Keratinocyte (primary cell): ENCODE measurements around the gene ECE1. TPM values are rescaled to one million over a fixed set of nuclear protein-coding genes. Genes with fewer than 3 reads are reported as not detected.

ENCODE experiments used
- DNase-seq: peaks from one replicate; pipeline ENCODE4 v3.0.0-alpha.2; 2011; ENCODE audit warnings: low read depth, missing footprints, low spot score
- FAIRE-seq: peaks from 2 replicates; lab custom pipeline; 2011; peaks lifted over from hg19 to GRCh38; lab: Jason Lieb, UNC
- H2AFZ ChIP-seq: 2 replicates; pipeline ENCODE4 v1.6.0; 2012; ENCODE audit warnings: low read length, control low read depth, inconsistent platforms; ENCODE audit not compliant: control insufficient read depth
- H3K27ac ChIP-seq: 2 replicates; pipeline ENCODE4 v1.5.1; 2011; ENCODE audit warnings: low read length; ENCODE audit not compliant: control insufficient read depth, insufficient read depth
- H3K27me3 ChIP-seq: 3 replicates; pipeline ENCODE4 v1.6.0; 2011; ENCODE audit warnings: low read length; ENCODE audit not compliant: control insufficient read depth, insufficient read depth; ENCODE audit errors: extremely low read depth
- H3K36me3 ChIP-seq, 2 experiments: 2 replicates in 1 of 2; 3 replicates in 1 of 2; pipeline ENCODE4 v1.5.1; 2011; ENCODE audit warnings: low read length in 2 of 2, mild to moderate bottlenecking in 1 of 2; ENCODE audit not compliant: control insufficient read depth in 2 of 2, insufficient read depth in 2 of 2; ENCODE audit errors: extremely low read depth in 1 of 2
- H3K4me1 ChIP-seq: 3 replicates; pipeline ENCODE4 v1.5.1; 2011; ENCODE audit warnings: low read length; ENCODE audit not compliant: control insufficient read depth, insufficient read depth; ENCODE audit errors: extremely low read depth
- H3K4me2 ChIP-seq: 3 replicates; pipeline ENCODE4 v1.6.0; 2011; ENCODE audit warnings: low read depth, low read length; ENCODE audit not compliant: control insufficient read depth, insufficient read depth; ENCODE audit errors: extremely low read depth
- H3K4me3 ChIP-seq, 3 experiments: fragments of 200-600 bp in 1 of 3; sonication (generic) in 1 of 3; 2 replicates in 2 of 3; 3 replicates in 1 of 3; pipeline ENCODE4 v1.5.1; 2011 to 2016; ENCODE audit warnings: low read length in 3 of 3, mild to moderate bottlenecking in 3 of 3, control low read depth in 2 of 3, inconsistent platforms in 1 of 3, low read depth in 1 of 3, mixed read lengths in 1 of 3, mixed run types in 1 of 3, moderate library complexity in 1 of 3; ENCODE audit not compliant: control insufficient read depth in 2 of 3, insufficient read depth in 2 of 3; ENCODE audit errors: extremely low read depth in 1 of 3
- H3K79me2 ChIP-seq: 2 replicates; pipeline ENCODE4 v1.6.0; 2012; ENCODE audit warnings: low read length; ENCODE audit not compliant: control insufficient read depth, insufficient read depth
- H3K9ac ChIP-seq: 3 replicates; pipeline ENCODE4 v1.6.0; 2011; ENCODE audit warnings: low read length; ENCODE audit not compliant: control insufficient read depth, insufficient read depth; ENCODE audit errors: extremely low read depth
- H3K9me1 ChIP-seq: 3 replicates; pipeline ENCODE4 v1.6.0; 2011; ENCODE audit warnings: low read length; ENCODE audit not compliant: control insufficient read depth, insufficient read depth; ENCODE audit errors: extremely low read depth
- H3K9me3 ChIP-seq: 2 replicates; pipeline ENCODE4 v1.5.1; 2012; ENCODE audit warnings: low read depth, low read length; ENCODE audit not compliant: control insufficient read depth
- H4K20me1 ChIP-seq: 3 replicates; pipeline ENCODE4 v1.6.0; 2011; ENCODE audit warnings: low read length; ENCODE audit not compliant: control insufficient read depth, insufficient read depth; ENCODE audit errors: extremely low read depth
- EZH2 ChIP-seq: IDR thresholded peaks from one replicate; pipeline ENCODE4 v1.6.1; 2012; ENCODE audit warnings: inconsistent platforms, mild to moderate bottlenecking, low read length, moderate library complexity
- dilution Hi-C: fragments of 300-500 bp; cut with MboI; formaldehyde crosslinking; loops from one replicate; pipeline ENCODE4 v1.7.0; 2020; ENCODE audit warnings: low sequenced_read_pairs; ENCODE audit not compliant: extremely low pct_ligation_motif_present
- polyA minus RNA-seq, 3 experiments: library from RNA; depleted of rRNA, polyadenylated mRNA; stranded (reverse); fragments of >200 nt; gene quantifications; 1 replicate in 1 of 3; 2 replicates in 1 of 3; 3 replicates in 1 of 3; pipeline ENCODE4 v1.2.3, GENCODE V29; 2011
- polyA plus RNA-seq, 5 experiments: library from polyadenylated mRNA; depleted of rRNA in 3 of 5; stranded (reverse) in 3 of 5; stranded (forward) in 1 of 5; unstranded in 1 of 5; fragments of >200 nt; gene quantifications; 1 replicate in 1 of 5; 2 replicates in 3 of 5; 3 replicates in 1 of 5; pipeline versions ENCODE4 v1.2.1 to v1.2.3, GENCODE V29; 2011 to 2012; ENCODE audit warnings: missing spikeins in 2 of 5, low read depth in 1 of 5, low replicate concordance in 1 of 5
- TF ChIP-seq, protein P1 (sequence below), 3 experiments: IDR thresholded peaks in 1 of 3; conservative IDR thresholded peaks in 1 of 3; optimal IDR thresholded peaks in 1 of 3; 2 replicates in 2 of 3; 3 replicates in 1 of 3; pipeline versions ENCODE3 to v1.5.1; 2011; ENCODE audit warnings: low read length in 3 of 3, mild to moderate bottlenecking in 3 of 3, moderate library complexity in 2 of 3, control low read depth in 1 of 3, inconsistent platforms in 1 of 3; ENCODE audit not compliant: insufficient read depth in 2 of 3; ENCODE audit errors: extremely low read depth in 1 of 3

Gene ECE1
- polyA plus RNA-seq (30.9 to 59.1 TPM (median 55.5 TPM) in 3 replicates), polyA minus RNA-seq (30.9 to 124 TPM (median 45.5 TPM) in 3 replicates)
- polyA plus RNA-seq (2011; ENCODE audit: low read depth) = 25.1 TPM
- 27.2 and 30.0 TPM in 2 replicates for polyA plus RNA-seq (2011; cell fraction: cytosol; rRNA removed)
- polyA plus RNA-seq (2011; cell fraction: nucleus; rRNA removed) = 101 and 110 TPM in 2 replicates
- polyA plus RNA-seq (2012; ENCODE audit: low replicate concordance) = 28.3 and 58.7 TPM in 2 replicates
- polyA minus RNA-seq (2011; cell fraction: cytosol; rRNA and poly(A)+ RNA removed) = 38.0 TPM
- polyA minus RNA-seq (2011; cell fraction: nucleus; rRNA and poly(A)+ RNA removed) = 86.6 and 113 TPM in 2 replicates

DNA sequence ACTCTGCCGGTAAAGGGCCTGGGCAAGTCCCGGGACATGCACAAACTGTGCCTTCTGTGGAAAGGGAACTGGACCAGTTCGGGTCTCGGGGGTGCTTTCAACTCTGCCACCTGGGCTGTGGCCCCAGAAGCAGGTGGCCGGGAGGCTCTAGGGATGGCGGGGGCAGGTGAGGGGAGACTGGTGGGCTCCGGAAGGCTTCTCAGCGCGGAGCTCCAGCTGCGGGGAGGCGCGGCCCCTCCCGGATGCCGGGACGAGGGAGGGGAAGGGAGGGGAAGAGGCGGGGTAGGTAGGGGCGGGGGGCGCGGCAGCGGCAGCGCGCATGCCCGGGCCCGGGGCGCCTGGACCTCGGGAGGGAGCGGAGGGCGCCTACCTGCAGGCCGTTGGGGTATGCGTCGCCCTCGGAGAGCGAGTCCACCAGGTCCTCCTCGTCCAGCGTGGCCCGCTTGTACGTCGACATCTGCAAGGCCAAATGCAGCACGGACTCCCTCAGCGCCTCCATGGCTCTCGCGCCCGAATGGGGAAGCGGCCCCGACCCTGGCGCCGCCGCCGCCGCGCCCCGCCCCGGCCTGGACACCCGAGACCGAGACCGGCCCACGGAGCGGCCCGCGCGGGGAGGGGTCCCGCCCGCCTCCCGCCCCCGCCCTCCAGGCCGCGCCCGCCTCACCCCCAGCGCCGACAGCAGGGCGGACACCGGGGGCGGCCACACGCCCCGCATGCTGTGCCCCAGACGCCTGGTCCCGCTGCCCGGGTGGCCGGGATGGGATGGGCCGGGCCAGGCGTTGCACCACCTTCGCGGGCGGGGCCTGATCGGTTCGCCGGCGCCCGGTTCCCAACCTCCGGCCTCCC is at the start of gene ECE1:
Gene ECE1 (minus strand): TSS at position 764 of the 846 bp plus-strand sequence. CDS start 49 bp downstream, at position 715.
- no peaks in the 10 kb centered on the region for H3K9me3 ChIP-seq
- no peaks in the 10 kb centered on the region for H3K36me3 ChIP-seq
- dilution Hi-C loops = no loop called here
- H3K9ac ChIP-seq = peak within 1 kb of the TSS; percentile 72
- H4K20me1 ChIP-seq = no peaks in the 10 kb centered on the region
- H2AFZ ChIP-seq = peak within 1 kb of the TSS; percentile 89
- DNase-seq (no peak), FAIRE-seq (no peak)
- peak within 1 kb of the TSS; percentile 89 for H3K4me2 ChIP-seq
- H3K9me1 ChIP-seq = peaks cover 3% of the 10 kb centered on the region
- no peak for TF ChIP-seq EZH2
- TF ChIP-seq, protein P1, sequence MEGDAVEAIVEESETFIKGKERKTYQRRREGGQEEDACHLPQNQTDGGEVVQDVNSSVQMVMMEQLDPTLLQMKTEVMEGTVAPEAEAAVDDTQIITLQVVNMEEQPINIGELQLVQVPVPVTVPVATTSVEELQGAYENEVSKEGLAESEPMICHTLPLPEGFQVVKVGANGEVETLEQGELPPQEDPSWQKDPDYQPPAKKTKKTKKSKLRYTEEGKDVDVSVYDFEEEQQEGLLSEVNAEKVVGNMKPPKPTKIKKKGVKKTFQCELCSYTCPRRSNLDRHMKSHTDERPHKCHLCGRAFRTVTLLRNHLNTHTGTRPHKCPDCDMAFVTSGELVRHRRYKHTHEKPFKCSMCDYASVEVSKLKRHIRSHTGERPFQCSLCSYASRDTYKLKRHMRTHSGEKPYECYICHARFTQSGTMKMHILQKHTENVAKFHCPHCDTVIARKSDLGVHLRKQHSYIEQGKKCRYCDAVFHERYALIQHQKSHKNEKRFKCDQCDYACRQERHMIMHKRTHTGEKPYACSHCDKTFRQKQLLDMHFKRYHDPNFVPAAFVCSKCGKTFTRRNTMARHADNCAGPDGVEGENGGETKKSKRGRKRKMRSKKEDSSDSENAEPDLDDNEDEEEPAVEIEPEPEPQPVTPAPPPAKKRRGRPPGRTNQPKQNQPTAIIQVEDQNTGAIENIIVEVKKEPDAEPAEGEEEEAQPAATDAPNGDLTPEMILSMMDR (optimal IDR thresholded peaks at IDR 0.05 in 1 of 3, IDR thresholded peaks at IDR 0.05 in 1 of 3, conservative IDR thresholded peaks at IDR 0.05 in 1 of 3; ENCODE audit: extremely low read depth in 1 of 3, insufficient read depth in 2 of 3, low read length in 3 of 3) = no peak
- H3K4me3 ChIP-seq = peak within 1 kb of the TSS; percentile 64 to 89 (median 79)
- peaks cover 2% of the 10 kb centered on the region for H3K79me2 ChIP-seq
- no peaks in the 10 kb centered on the region for H3K27me3 ChIP-seq
- peak within 1 kb of the TSS; percentile 31 for H3K27ac ChIP-seq
- H3K4me1 ChIP-seq = peaks cover 16% of the 10 kb centered on the region

DNA sequence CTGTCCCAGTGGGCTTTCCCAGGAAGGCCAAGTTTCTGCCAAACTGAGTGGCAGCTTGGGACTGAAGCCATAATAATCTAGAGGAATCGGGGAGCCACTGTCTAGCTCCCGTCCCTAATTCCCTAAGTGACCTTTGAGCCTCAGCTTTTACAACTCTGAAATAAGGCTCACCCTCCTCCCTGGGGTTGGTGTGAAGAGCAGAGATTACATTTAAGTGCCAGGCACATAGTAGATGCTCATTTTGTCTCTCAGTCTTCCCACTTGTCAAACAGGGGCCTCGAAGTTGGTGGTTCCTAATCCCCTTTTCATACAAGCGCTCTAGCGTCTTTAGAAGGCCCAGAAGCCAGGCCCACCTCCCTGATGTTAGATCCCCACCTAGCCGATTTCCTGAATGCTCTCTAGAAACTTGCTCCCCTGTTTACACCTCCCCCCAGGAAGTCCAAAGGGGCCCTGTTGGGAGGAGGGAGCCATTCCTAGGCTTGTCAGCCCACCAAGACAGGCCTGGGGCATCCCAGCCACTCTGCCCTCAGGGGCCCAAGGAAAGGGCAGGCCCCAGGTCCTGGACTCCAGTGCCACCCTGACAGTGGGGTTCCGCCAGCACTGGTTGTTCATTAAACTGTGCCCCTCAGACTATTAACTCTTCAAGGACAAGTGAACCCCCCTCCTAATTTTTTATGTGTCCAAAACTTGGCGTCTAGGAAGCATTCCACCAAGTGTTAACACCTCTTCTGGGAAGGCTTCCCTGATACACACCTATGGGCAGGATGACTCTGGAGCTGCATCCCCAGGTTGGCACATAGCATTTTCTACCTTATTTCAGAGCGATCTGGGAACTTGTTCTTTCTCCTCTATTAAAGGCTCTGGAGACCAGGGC is 49.3 kb upstream of the ECE1 start:
- H3K4me1 ChIP-seq = peaks cover 20% of the 10 kb centered on the region
- H3K9ac ChIP-seq = no peak overlapping the region
- TF ChIP-seq, protein P1 (optimal IDR thresholded peaks at IDR 0.05 in 1 of 3, IDR thresholded peaks at IDR 0.05 in 1 of 3, conservative IDR thresholded peaks at IDR 0.05 in 1 of 3; ENCODE audit: extremely low read depth in 1 of 3, insufficient read depth in 2 of 3, low read length in 3 of 3) = no peak
- TF ChIP-seq EZH2 = no peak
- no peak overlapping the region for H3K4me3 ChIP-seq
- dilution Hi-C loops = no loop called here
- H2AFZ ChIP-seq = no peak overlapping the region
- H3K4me2 ChIP-seq = no peak overlapping the region
- no peaks in the 10 kb centered on the region for H3K9me1 ChIP-seq
- DNase-seq (no peak), FAIRE-seq (no peak)
- H3K27ac ChIP-seq = no peak overlapping the region
- H4K20me1 ChIP-seq = no peaks in the 10 kb centered on the region
- H3K9me3 ChIP-seq = no peaks in the 10 kb centered on the region
- H3K27me3 ChIP-seq = no peaks in the 10 kb centered on the region
- H3K36me3 ChIP-seq = no peaks in the 10 kb centered on the region
- H3K79me2 ChIP-seq = peaks cover 14% of the 10 kb centered on the region
